Measurements from ENCODE around the gene ACD.

- TF ChIP-seq MXD4 (CRISPR knock-in tag; IDR thresholded peaks at IDR 0.05; ENCODE audit: borderline replicate concordance) (no peak), ATF6 (CRISPR knock-in tag; IDR thresholded peaks at IDR 0.05) (no peak), CTCF (IDR thresholded peaks at IDR 0.05) (no peak), ZNF263 (CRISPR knock-in tag; IDR thresholded peaks at IDR 0.05; ENCODE audit: low read depth) (no peak), JUN (CRISPR knock-in tag; IDR thresholded peaks at IDR 0.05) (no peak), SP1 (CRISPR knock-in tag; conservative IDR thresholded peaks at IDR 0.05) (no peak), NFYB (CRISPR knock-in tag; conservative IDR thresholded peaks at IDR 0.05; ENCODE audit: low read depth) (no peak), CBFB (CRISPR knock-in tag; IDR thresholded peaks at IDR 0.05; ENCODE audit: low read depth) (no peak), ATF1 (CRISPR knock-in tag; IDR thresholded peaks at IDR 0.05) (no peak), MLX (CRISPR knock-in tag; IDR thresholded peaks at IDR 0.05) (no peak), USF1 (CRISPR knock-in tag; IDR thresholded peaks at IDR 0.05) (no peak), ZNF138 (CRISPR knock-in tag; conservative IDR thresholded peaks at IDR 0.05) (no peak), HMGXB4 (CRISPR knock-in tag; IDR thresholded peaks at IDR 0.05) (no peak), AFF4 (CRISPR knock-in tag; IDR thresholded peaks at IDR 0.05; ENCODE audit: borderline replicate concordance) (no peak)
Observed at GRCh38 chr16:67661886-67662652, 2.0 kb upstream of the ACD start.

All from WTC11 (cell line).